CMK (cell line): ENCODE results near the gene RRP1.
"Not testable (repeated sequence)": the region's sequence is repeated elsewhere in the genome, so short reads cannot be mapped to it uniquely, and the experiment has no call there.

Experiments used
- DNase-seq: peaks from one replicate; pipeline ENCODE4 v3.0.0-alpha.2; 2010; ENCODE audit warnings: low read depth

RRP1 gene

GRCh38 chr21:43840259-43840658 is 50.9 kb downstream of the RRP1 start:
- DNase-seq, result no peak

DNA sequence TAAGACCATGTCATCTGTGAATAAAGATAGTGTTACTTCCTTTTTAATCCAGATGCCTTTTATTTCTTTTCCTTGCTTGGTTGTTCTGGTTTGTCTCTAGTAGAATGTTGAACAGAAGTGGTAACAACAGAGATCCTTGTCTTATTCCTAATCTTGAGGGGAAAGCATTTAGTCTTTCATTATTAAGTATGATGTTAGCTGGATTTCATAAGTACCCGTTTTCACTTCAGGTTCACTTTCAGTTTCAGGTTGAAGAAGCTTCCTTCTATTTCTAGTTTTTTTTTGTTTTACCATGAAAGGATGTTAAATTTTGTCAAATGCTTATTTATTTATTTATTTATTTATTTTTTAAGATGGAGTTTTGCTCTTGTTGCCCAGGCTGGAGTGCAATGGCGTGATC is 53.4 kb downstream of the RRP1 start:
- DNase-seq, result no peak

- not testable (repeated sequence) for DNase-seq
These were observed 55.5 kb downstream of the RRP1 start for GRCh38 chr21:43844906-43845305.

- DNase-seq, result no peak
These were observed 56.0 kb downstream of the RRP1 start for GRCh38 chr21:43845386-43845785.

GRCh38 chr21:43846430-43846829 is 57.1 kb downstream of the RRP1 start:
- no peak for DNase-seq

GRCh38 chr21:43847301-43847700 is 57.9 kb downstream of the RRP1 start:
- no peak for DNase-seq

- no peak for DNase-seq
These were observed 59.4 kb downstream of the RRP1 start for GRCh38 chr21:43848771-43849170.

- no peak for DNase-seq
These were observed 60.3 kb downstream of the RRP1 start for GRCh38 chr21:43849532-43850299.

- DNase-seq, result no peak
These were observed 61.4 kb downstream of the RRP1 start for GRCh38 chr21:43850728-43851295.

- DNase-seq, result no peak
These were observed 62.2 kb downstream of the RRP1 start for GRCh38 chr21:43851593-43851992.

GRCh38 chr21:43853851-43854772 is 64.7 kb downstream of the RRP1 start:
- no peak for DNase-seq
